Immature natural killer cell (primary cell): ENCODE measurements around the gene POLN. TPM values are rescaled to one million over a fixed set of nuclear protein-coding genes. Genes with fewer than 3 reads are reported as not detected.
"Not testable (repeated sequence)": the region's sequence is repeated elsewhere in the genome, so short reads cannot be mapped to it uniquely, and the experiment has no call there.

Experiments used
- DNase-seq, 3 donors: peaks; one replicate each; pipeline ENCODE4 v3.0.0; 2022; ENCODE audit warnings: mixed read lengths in 1 of 3
- H3K27ac Mint-ChIP-seq, 6 donors: one replicate each; pipeline ENCODE4 v1.8.0; 2020; ENCODE audit warnings: mixed read lengths in 6 of 6, mild to moderate bottlenecking in 5 of 6, inconsistent platforms in 4 of 6, moderate library complexity in 3 of 6
- H3K27me3 Mint-ChIP-seq, 3 donors: one replicate each; pipeline ENCODE4 v1.8.0; 2020 to 2021; ENCODE audit warnings: low read depth in 3 of 3, mild to moderate bottlenecking in 3 of 3, mixed read lengths in 3 of 3, moderate library complexity in 3 of 3, inconsistent platforms in 1 of 3
- H3K36me3 Mint-ChIP-seq, 3 donors: one replicate each; pipeline ENCODE4 v1.8.0; 2020; ENCODE audit warnings: mixed read lengths in 3 of 3, inconsistent platforms in 2 of 3, mild to moderate bottlenecking in 2 of 3
- H3K4me1 Mint-ChIP-seq, 2 donors: one replicate each; pipeline ENCODE4 v1.8.0; 2020; ENCODE audit warnings: inconsistent platforms in 2 of 2, mild to moderate bottlenecking in 2 of 2, mixed read lengths in 2 of 2, moderate library complexity in 1 of 2
- H3K4me3 Mint-ChIP-seq, 5 donors: one replicate each; pipeline ENCODE4 v1.8.0; 2020; ENCODE audit warnings: mild to moderate bottlenecking in 5 of 5, mixed read lengths in 5 of 5, inconsistent platforms in 3 of 5, moderate library complexity in 3 of 5
- H3K9me3 Mint-ChIP-seq, 6 donors: one replicate each; pipeline ENCODE4 v1.8.0; 2020; ENCODE audit warnings: mild to moderate bottlenecking in 6 of 6, mixed read lengths in 6 of 6, inconsistent platforms in 4 of 6, moderate library complexity in 3 of 6
- polyA plus RNA-seq, 3 donors: library from polyadenylated mRNA; unstranded; fragments of 300-500 nt; fragmentation: Illumina TruSeq; gene quantifications; one replicate each; pipeline ENCODE4 v1.2.3, GENCODE V29; 2021

The POLN gene
- polyA plus RNA-seq, 3 donors from 2014 or later = 0.41 to 1.6 TPM; not detected in 1

DNA sequence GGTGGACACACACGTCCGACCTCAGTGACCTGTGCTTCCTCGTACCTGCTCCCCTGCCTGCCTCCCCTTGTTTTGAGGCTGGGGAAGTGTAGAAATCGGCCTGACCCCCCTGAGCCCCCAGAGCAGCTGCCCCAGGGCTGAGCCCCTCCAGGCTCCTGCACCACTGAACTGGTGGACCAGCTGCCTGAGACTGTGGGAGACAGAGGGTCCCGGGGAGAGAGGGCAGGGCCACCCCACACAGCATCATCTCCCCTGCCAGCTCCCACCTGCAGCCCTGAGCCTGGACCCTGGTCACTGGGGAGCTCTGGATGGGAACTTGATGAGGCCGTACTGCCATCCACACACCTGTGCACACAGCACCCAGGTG is 197.8 kb downstream of the POLN start:
- Mint-ChIP-seq H3K9me3 (no peaks in the 10 kb centered on the region), H3K27me3 (peaks cover 1 to 10% (median 8%) of the 10 kb centered on the region in 3 donors)

GRCh38 chr4:2043396-2044118 is 198.4 kb downstream of the POLN start:
- Mint-ChIP-seq H3K4me1 (peaks cover 3 to 6% of the 10 kb centered on the region in 2 donors), H3K36me3 (no peaks in the 10 kb centered on the region), H3K27me3 (peaks cover 1 to 13% (median 10%) of the 10 kb centered on the region in 3 donors), H3K4me3 (peak overlapping the region in 4 of 5 donors; percentile 30 to 77 (median 66)), H3K27ac (no peak overlapping the region), H3K9me3 (no peaks in the 10 kb centered on the region)
- DNase-seq = no peak

More for the DNA sequence above, 197.8 kb downstream of the POLN start:
- Mint-ChIP-seq H3K4me1 (peaks cover 3 to 6% of the 10 kb centered on the region in 2 donors), H3K27ac (no peak overlapping the region), H3K36me3 (no peaks in the 10 kb centered on the region), H3K4me3 (no peak overlapping the region)
- DNase-seq = no peak

DNA sequence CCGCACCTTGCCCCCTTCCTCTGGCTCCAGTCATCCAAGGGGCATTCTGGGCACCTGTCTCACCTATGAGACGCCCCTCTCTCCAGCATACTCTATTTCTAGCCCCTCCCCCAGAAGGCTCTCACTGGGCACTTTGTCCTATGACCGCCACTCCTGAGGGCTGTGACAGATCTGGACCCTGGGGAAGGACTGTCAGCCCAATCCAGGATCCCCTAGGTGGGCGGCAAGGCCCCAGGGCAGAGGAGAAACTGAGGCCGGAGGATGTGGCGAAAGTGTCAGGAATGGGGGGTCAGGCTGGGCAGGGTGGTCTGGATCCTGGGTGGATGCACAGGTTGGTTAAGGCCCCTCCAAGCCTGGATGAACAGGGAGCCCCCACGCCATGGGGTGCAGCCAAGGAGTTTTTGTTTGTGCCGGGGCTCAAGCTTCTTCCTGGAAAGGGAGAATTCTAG is 198.9 kb downstream of the POLN start:
- no peak for DNase-seq
- H3K4me3 Mint-ChIP-seq = peak overlapping the region; percentile 63 to 77 (median 76)
- no peaks in the 10 kb centered on the region for H3K9me3 Mint-ChIP-seq
- H3K27ac Mint-ChIP-seq = no peak overlapping the region
- H3K36me3 Mint-ChIP-seq = no peaks in the 10 kb centered on the region
- peaks cover 0 to 13% (median 10%) of the 10 kb centered on the region in 3 donors for H3K27me3 Mint-ChIP-seq
- H3K4me1 Mint-ChIP-seq = peaks cover 3 to 6% of the 10 kb centered on the region in 2 donors

DNA sequence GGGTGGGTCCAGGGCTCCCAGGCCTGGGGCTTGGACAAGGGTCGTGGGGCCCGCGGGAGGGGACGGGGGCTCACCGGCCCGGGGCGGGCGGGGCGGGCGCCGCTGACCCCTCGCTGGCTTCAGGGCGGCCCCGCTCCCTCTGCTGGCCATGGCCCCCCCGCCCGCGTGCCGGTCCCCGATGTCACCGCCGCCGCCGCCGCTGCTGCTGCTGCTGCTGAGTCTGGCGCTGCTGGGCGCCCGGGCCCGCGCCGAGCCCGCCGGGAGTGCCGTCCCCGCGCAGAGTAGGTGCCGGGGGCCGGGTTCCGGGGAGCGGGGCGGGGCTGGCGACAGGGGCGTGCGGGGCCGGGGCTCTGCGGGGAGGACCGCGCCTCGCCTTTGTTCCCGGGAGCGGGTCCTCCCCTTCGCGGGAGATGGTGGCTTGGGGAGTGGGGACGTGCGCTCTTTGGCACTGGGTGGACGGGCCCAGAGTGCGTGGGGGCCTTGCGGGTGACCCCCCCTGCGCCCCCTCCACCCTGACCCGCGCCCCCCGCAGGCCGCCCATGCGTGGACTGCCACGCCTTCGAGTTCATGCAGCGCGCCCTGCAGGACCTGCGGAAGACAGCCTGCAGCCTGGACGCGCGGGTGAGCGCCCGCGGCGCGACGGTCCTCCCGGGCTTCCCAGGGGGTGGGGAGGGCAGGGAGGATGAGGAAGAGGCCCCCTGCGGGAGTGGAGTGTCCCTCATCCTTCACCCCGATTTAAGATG is 199.5 kb downstream of the POLN start:
- Mint-ChIP-seq H3K4me1 (peaks cover 3 to 6% of the 10 kb centered on the region in 2 donors), H3K27ac (no peak overlapping the region), H3K9me3 (no peaks in the 10 kb centered on the region), H3K27me3 (peaks cover 0 to 12% (median 10%) of the 10 kb centered on the region in 3 donors), H3K4me3 (peak overlapping the region; percentile 63 to 77 (median 76)), H3K36me3 (no peaks in the 10 kb centered on the region)
- peak; percentile 13 to 21 (median 19) for DNase-seq

DNA sequence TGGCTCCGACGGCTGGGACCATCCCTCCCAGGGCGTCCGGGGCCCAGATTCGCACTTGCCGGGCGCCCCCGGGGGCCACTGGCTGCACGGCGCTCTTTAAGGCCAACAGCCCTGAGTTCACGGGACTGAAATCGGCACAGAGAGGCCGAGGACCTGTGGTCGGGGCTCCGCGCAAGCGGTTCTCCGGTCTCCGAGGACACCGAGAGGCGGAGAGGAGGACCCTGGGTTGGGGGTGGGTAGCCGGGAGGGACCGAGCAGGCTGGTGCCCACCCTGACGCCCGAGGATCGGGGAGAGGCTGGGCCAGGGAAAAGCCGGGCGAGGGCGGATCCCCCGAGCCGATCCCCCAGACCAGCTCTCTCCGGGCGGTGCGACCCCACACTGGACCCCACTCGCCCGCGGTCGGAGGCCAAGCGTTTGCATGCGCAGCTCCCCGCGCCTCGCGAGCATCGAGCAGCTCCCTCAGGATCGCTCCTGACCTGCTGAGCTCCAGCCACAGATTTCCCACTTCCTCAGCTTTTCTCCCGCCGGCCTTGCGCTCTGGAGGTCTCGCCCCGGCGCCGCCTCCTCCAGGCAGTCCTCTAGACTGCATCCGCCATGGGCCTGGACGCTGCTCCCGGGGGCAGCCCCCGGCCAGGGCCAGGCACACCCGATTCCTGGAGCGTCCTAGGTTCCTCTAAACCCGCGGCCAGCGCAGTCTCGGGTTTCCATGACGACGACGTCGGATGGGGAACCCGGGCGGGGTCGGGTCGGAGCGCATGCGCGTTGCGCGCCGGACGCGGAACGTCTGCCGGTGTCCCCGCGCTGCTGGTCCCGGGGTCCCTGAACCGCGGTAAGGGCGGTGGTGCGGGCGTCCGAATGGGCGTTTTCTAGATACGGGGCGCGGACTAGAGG is 200.4 kb downstream of the POLN start:
- H3K27me3 Mint-ChIP-seq = peaks cover 1 to 15% (median 11%) of the 10 kb centered on the region in 3 donors
- peak overlapping the region in 1 of 6 donors; percentile 17 for H3K27ac Mint-ChIP-seq
- H3K4me3 Mint-ChIP-seq = peak overlapping the region; percentile 63 to 78 (median 68)
- peaks cover 3 to 6% of the 10 kb centered on the region in 2 donors for H3K4me1 Mint-ChIP-seq
- no peaks in the 10 kb centered on the region for H3K9me3 Mint-ChIP-seq
- peak; percentile 59 to 72 (median 64) for DNase-seq
- H3K36me3 Mint-ChIP-seq = no peaks in the 10 kb centered on the region

- H3K9me3 Mint-ChIP-seq = no peaks in the 10 kb centered on the region
- DNase-seq = no peak
- no peaks in the 10 kb centered on the region for H3K36me3 Mint-ChIP-seq
- H3K4me3 Mint-ChIP-seq = peak overlapping the region; percentile 47 to 82 (median 68)
- H3K4me1 Mint-ChIP-seq = peaks cover 3 to 6% of the 10 kb centered on the region in 2 donors
- no peak overlapping the region for H3K27ac Mint-ChIP-seq
- H3K27me3 Mint-ChIP-seq = peaks cover 4 to 15% (median 11%) of the 10 kb centered on the region in 3 donors
Observed at GRCh38 chr4:2040391-2041238, 201.3 kb downstream of the POLN start.

DNA sequence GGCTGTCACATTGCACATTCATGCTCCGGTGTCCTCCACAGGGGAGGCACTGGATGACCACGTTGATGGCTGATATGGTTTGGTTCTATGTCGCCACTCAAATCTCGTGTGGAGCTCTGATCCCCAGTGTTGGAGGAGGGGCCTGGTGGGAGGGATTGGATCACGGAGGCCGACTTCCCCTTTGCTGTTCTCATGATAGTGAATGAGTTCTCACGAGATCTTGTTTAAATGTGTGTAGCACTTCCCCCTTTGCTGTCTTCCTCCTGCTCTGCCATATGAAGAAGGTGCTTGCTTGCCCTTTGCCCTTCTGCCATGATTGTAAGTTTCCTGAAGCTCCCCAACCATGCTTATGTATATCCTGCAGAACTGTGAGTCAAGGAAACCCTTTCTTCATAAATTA is 205.1 kb downstream of the POLN start:
- DNase-seq = no peak
- Mint-ChIP-seq H3K4me3 (no peak overlapping the region), H3K4me1 (peaks cover 3 to 6% of the 10 kb centered on the region in 2 donors), H3K27me3 (peaks cover 5 to 11% (median 10%) of the 10 kb centered on the region in 3 donors), H3K9me3 (no peaks in the 10 kb centered on the region), H3K27ac (no peak overlapping the region), H3K36me3 (no peaks in the 10 kb centered on the region)

GRCh38 chr4:2036327-2036726 is 205.6 kb downstream of the POLN start:
- Mint-ChIP-seq H3K4me1 (peaks cover 3 to 6% of the 10 kb centered on the region in 2 donors), H3K27ac (no peak overlapping the region), H3K4me3 (no peak overlapping the region), H3K27me3 (peaks cover 5 to 11% (median 11%) of the 10 kb centered on the region in 3 donors), H3K9me3 (no peaks in the 10 kb centered on the region), H3K36me3 (no peaks in the 10 kb centered on the region)
- no peak for DNase-seq

DNA sequence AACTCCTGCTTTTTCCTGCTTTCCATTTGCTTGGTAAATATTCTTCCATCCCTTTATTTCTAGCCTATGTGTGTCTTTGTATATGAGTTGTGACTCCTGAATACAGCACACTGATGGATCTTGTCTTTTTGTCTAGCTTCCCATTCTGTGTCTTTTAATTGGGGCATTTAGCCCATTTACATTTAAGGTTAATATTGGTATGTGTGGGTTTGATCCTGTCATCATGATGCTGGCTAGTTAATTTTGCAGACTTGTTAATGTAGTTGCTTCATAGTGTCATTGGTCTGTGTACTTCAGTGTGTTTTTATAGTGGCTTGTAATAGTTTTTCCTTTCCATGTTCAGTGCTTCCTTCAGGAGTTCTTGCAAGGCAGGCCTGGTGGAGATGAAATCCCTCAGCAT is 210.8 kb downstream of the POLN start:
- DNase-seq, H3K36me3 Mint-ChIP-seq, H3K4me1 Mint-ChIP-seq, H3K4me3 Mint-ChIP-seq, H3K27ac Mint-ChIP-seq, H3K9me3 Mint-ChIP-seq: not testable (repeated sequence)
- H3K27me3 Mint-ChIP-seq = peaks cover 5 to 19% (median 16%) of the 10 kb centered on the region in 3 donors

GRCh38 chr4:2027120-2027519 is 214.8 kb downstream of the POLN start:
- H3K4me1 Mint-ChIP-seq, DNase-seq, H3K9me3 Mint-ChIP-seq, H3K4me3 Mint-ChIP-seq, H3K36me3 Mint-ChIP-seq: not testable (repeated sequence)
- Mint-ChIP-seq H3K27ac (peak overlapping the region in 1 of 6 donors; percentile 23), H3K27me3 (peaks cover 7 to 24% (median 16%) of the 10 kb centered on the region in 3 donors)

DNA sequence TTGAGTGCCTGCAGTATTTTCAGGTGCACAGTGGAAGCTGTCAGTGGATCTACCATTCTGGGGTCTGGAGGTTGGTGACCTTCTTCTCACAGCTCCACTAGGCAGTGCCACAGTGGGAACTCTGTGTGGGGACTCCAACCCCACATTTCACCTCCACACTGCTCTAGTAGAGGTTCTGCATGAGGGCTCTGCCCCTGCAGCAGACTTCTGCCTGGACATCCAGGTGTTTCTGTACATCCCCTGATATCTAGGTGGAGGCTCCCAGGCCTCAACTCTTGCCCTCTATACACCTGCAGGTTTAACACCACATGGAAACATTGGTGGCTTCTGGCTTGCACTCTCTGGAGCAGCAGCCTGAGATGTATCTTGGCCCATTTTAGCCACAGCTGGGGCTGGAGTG is 216.1 kb downstream of the POLN start:
- peaks cover 0 to 2% (median 0%) of the 10 kb centered on the region in 6 donors for H3K9me3 Mint-ChIP-seq
- DNase-seq = no peak
- H3K27me3 Mint-ChIP-seq = peaks cover 12 to 29% (median 17%) of the 10 kb centered on the region in 3 donors
- H3K4me3 Mint-ChIP-seq = no peak overlapping the region
- no peaks in the 10 kb centered on the region for H3K4me1 Mint-ChIP-seq
- H3K36me3 Mint-ChIP-seq = no peaks in the 10 kb centered on the region
- H3K27ac Mint-ChIP-seq = no peak overlapping the region

DNA sequence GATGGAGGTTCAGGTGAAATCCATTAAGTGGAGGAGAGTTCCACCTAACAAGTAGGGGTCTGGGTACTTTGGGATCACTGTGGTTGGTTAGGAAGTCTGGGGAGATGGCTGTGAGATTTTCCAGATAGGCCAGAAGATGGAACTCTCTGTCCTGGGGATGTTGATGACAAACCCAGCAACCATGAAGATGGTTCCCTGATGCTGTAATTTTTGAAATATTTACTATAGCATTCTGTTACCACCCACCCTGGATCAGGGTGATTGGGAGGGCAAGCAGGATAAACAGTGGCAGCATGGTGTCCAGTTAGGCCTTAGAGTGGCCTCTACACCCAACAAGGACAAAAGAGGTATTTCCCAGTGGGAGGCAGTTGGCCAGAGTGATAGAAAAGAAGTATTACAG is 217.2 kb downstream of the POLN start:
- H3K27ac Mint-ChIP-seq = no peak overlapping the region

More for the DNA sequence above, 217.2 kb downstream of the POLN start:
- Mint-ChIP-seq H3K4me3 (no peak overlapping the region), H3K27me3 (peaks cover 11 to 29% (median 12%) of the 10 kb centered on the region in 3 donors), H3K9me3 (peaks cover 0 to 2% (median 0%) of the 10 kb centered on the region in 6 donors), H3K36me3 (no peaks in the 10 kb centered on the region), H3K4me1 (no peaks in the 10 kb centered on the region)
- DNase-seq = no peak
